CD4-positive, alpha-beta T cell treated with Interleukin-17A for 1 hour (primary cell): ENCODE data around the gene BMP7.
"Not testable (repeated sequence)": the region's sequence is repeated elsewhere in the genome, so short reads cannot be mapped to it uniquely, and the experiment has no call there.

Experiments
- DNase-seq: peaks from one replicate; pipeline ENCODE4 v3.0.0-alpha.2; 2020

BMP7 gene

GRCh38 chr20:57209413-57209812 lies 57.0 kb downstream of the BMP7 start:
- DNase-seq, result no peak

- DNase-seq, result no peak
Observed at GRCh38 chr20:57208198-57208597, 58.2 kb downstream of the BMP7 start.

GRCh38 chr20:57207251-57207650 lies 59.2 kb downstream of the BMP7 start:
- DNase-seq, result no peak

GRCh38 chr20:57205606-57206219 lies 60.7 kb downstream of the BMP7 start:
- DNase-seq, result no peak

GRCh38 chr20:57203986-57204385 lies 62.5 kb downstream of the BMP7 start:
- no peak for DNase-seq

GRCh38 chr20:57203204-57203603 lies 63.2 kb downstream of the BMP7 start:
- no peak for DNase-seq

GRCh38 chr20:57202309-57202708 lies 64.1 kb downstream of the BMP7 start:
- DNase-seq, result no peak

- no peak for DNase-seq
Observed at GRCh38 chr20:57200882-57201695, 65.4 kb downstream of the BMP7 start.

- DNase-seq, result no peak
Observed at GRCh38 chr20:57199656-57200405, 66.6 kb downstream of the BMP7 start.

GRCh38 chr20:57198132-57199072 lies 68.0 kb downstream of the BMP7 start:
- DNase-seq, result no peak

- DNase-seq, result no peak
Observed at GRCh38 chr20:57197352-57198131, 68.9 kb downstream of the BMP7 start.

- no peak for DNase-seq
Observed at GRCh38 chr20:57195469-57196100, 70.9 kb downstream of the BMP7 start.

GRCh38 chr20:57195023-57195422 lies 71.4 kb downstream of the BMP7 start:
- no peak for DNase-seq

GRCh38 chr20:57194154-57194553 lies 72.3 kb downstream of the BMP7 start:
- DNase-seq, result no peak

GRCh38 chr20:57193094-57193493 lies 73.3 kb downstream of the BMP7 start:
- DNase-seq, result no peak

- DNase-seq, result no peak
Observed at GRCh38 chr20:57192311-57192710, 74.1 kb downstream of the BMP7 start.

- DNase-seq, result not testable (repeated sequence)
Observed at GRCh38 chr20:57191265-57191638, 75.2 kb downstream of the BMP7 start.

GRCh38 chr20:57190536-57191264 lies 75.7 kb downstream of the BMP7 start:
- DNase-seq, result no peak

GRCh38 chr20:57189713-57190112 lies 76.7 kb downstream of the BMP7 start:
- DNase-seq, result no peak

GRCh38 chr20:57188576-57189079 lies 77.8 kb downstream of the BMP7 start:
- no peak for DNase-seq
